HCT116 (cell line): Measurements from ENCODE around the gene TRIM41. TPM values are rescaled to one million over a fixed set of nuclear protein-coding genes. Genes with fewer than 3 reads are reported as not detected.
"Not testable (repeated sequence)": the region's sequence is repeated elsewhere in the genome, so short reads cannot be mapped to it uniquely, and the experiment has no call there.

Source experiments
- ATAC-seq: fragments of 200-7000 bp; cut with Tn5 transposase; 2 replicates; pipeline ENCODE4 v1.9.1; 2020; ENCODE audit warnings: mild to moderate bottlenecking, moderate library complexity
- BruUV-seq: library from RNA; stranded (reverse); fragments of 400-500 nt; replicated peaks from 2 replicates; lab custom pipeline; 2021; lab: Mats Ljungman, UMichigan
- CTCF ChIA-PET: fragments of 300-600 bp; sonication (Branson Sonifier 250); formaldehyde crosslinking; loops from one replicate; lab custom pipeline; 2021; ENCODE audit warnings: antibody characterized with exemption; lab: Charles Lee
- POLR2A ChIA-PET: fragments of 300-600, 350-600 bp; sonication (Branson Sonifier 250); formaldehyde crosslinking; loops from one replicate; lab custom pipeline; 2021; ENCODE audit warnings: antibody characterized with exemption; lab: Charles Lee
- RAD21 ChIA-PET, 2 experiments: fragments of 300-600 bp; sonication (Branson Sonifier 250); formaldehyde crosslinking; loops; one replicate each; lab custom pipeline; 2023; ENCODE audit warnings: low total read pairs in 2 of 2; ENCODE audit not compliant: uncharacterized antibody in 2 of 2, unreplicated experiment in 2 of 2, low non-redundant PET in 1 of 2; lab: Charles Lee
- DNase-seq: peaks from one replicate; pipeline ENCODE4 v3.0.0-alpha.2; 2010; ENCODE audit warnings: low read depth, low spot score
- H2AFZ ChIP-seq: fragments of 200-600 bp; shearing (Covaris generic), sonication (generic); 2 replicates; pipeline ENCODE4 v1.6.1; 2017; ENCODE audit warnings: low read depth, mixed run types, mixed read lengths, antibody characterized with exemption, low read length; ENCODE audit not compliant: poor library complexity, severe bottlenecking
- H3K27ac ChIP-seq: 2 replicates; pipeline ENCODE4 v1.5.1; 2012; ENCODE audit warnings: low read depth, low read length
- H3K27me3 ChIP-seq: fragments of 200-600 bp; sonication (generic); 2 replicates; pipeline ENCODE4 v1.6.1; 2016; ENCODE audit warnings: mixed run types, low read length, mixed read lengths; ENCODE audit not compliant: insufficient read depth
- H3K36me3 ChIP-seq, 2 experiments: fragments of 200-500 bp in 1 of 2; fragments of 200-600 bp in 1 of 2; sonication (Bioruptor generic) in 1 of 2; sonication (generic) in 1 of 2; 2 replicates each; pipeline versions ENCODE4 v1.5.1 to v1.6.1; 2014 to 2016; ENCODE audit warnings: low read length in 2 of 2, inconsistent platforms in 1 of 2, mixed read lengths in 1 of 2, mixed run types in 1 of 2; ENCODE audit not compliant: insufficient read depth in 2 of 2, control insufficient read depth in 1 of 2
- H3K4me1 ChIP-seq, 2 experiments: fragments of 200-600 bp in 1 of 2; sonication (generic) in 1 of 2; 2 replicates each; pipeline versions ENCODE4 v1.5.1 to v1.6.1; 2012 to 2017; ENCODE audit warnings: low read length in 2 of 2, inconsistent platforms in 1 of 2, mild to moderate bottlenecking in 1 of 2, mixed read lengths in 1 of 2, mixed run types in 1 of 2, moderate library complexity in 1 of 2; ENCODE audit not compliant: insufficient read depth in 2 of 2, control insufficient read depth in 1 of 2
- H3K4me2 ChIP-seq: fragments of 200-600 bp; sonication (generic); 2 replicates; pipeline ENCODE4 v1.6.1; 2017; ENCODE audit warnings: mixed run types, low read length, mixed read lengths
- H3K4me3 ChIP-seq, 2 experiments: fragments of 200-600 bp in 1 of 2; sonication (generic) in 1 of 2; replicated peaks in 1 of 2; 2 replicates each; pipeline ENCODE4 v1.5.1; 2011 to 2016; ENCODE audit warnings: low read length in 2 of 2, control low read depth in 1 of 2, low read depth in 1 of 2, mild to moderate bottlenecking in 1 of 2, mixed read lengths in 1 of 2, mixed run types in 1 of 2
- H3K79me2 ChIP-seq: fragments of 200-600 bp; sonication (generic); 2 replicates; pipeline ENCODE4 v1.6.1; 2017; ENCODE audit warnings: mild to moderate bottlenecking, mixed run types, low read length, moderate library complexity, mixed read lengths; ENCODE audit not compliant: insufficient read depth
- H3K9ac ChIP-seq: fragments of 200-600 bp; sonication (generic); 2 replicates; pipeline ENCODE4 v1.6.1; 2016; ENCODE audit warnings: low read length, mixed read lengths
- H3K9me2 ChIP-seq: fragments of 200-600 bp; sonication (generic), shearing (Covaris generic); 2 replicates; pipeline ENCODE4 v1.6.1; 2017; ENCODE audit warnings: mixed run types, mild to moderate bottlenecking, moderate library complexity; ENCODE audit not compliant: insufficient read depth
- H3K9me3 ChIP-seq, 2 experiments: fragments of 200-500 bp in 1 of 2; fragments of 200-600 bp in 1 of 2; sonication (Bioruptor generic) in 1 of 2; sonication (generic) in 1 of 2; 2 replicates each; pipeline ENCODE4 v1.6.1; 2014 to 2017; ENCODE audit warnings: low read length in 2 of 2, mixed read lengths in 2 of 2, inconsistent platforms in 1 of 2, low read depth in 1 of 2, mild to moderate bottlenecking in 1 of 2, mixed run types in 1 of 2, moderate library complexity in 1 of 2; ENCODE audit not compliant: control insufficient read depth in 1 of 2, insufficient read depth in 1 of 2
- H4K20me1 ChIP-seq: fragments of 200-600 bp; sonication (generic), shearing (Covaris generic); 2 replicates; pipeline ENCODE4 v1.6.1; 2017; ENCODE audit warnings: mixed run types, mild to moderate bottlenecking, moderate library complexity; ENCODE audit not compliant: insufficient read depth
- CEBPB ChIP-seq: IDR thresholded peaks from 2 replicates; pipeline ENCODE4 v1.6.1; 2012; ENCODE audit warnings: low read depth
- ELF1 ChIP-seq: IDR thresholded peaks from 2 replicates; pipeline ENCODE4 v1.6.1; 2012; ENCODE audit warnings: low read depth, borderline replicate concordance
- EZH2 ChIP-seq: fragments of 200-600 bp; sonication (generic); IDR thresholded peaks from 2 replicates; pipeline ENCODE4 v1.6.1; 2017; ENCODE audit warnings: antibody characterized with exemption, mixed run types
- MAX ChIP-seq: IDR thresholded peaks from 2 replicates; pipeline ENCODE4 v1.6.1; 2012
- POLR2A ChIP-seq: IDR thresholded peaks from 2 replicates; pipeline ENCODE4 v1.7.0; 2011; ENCODE audit warnings: borderline replicate concordance; ENCODE audit not compliant: insufficient read depth, insufficient read length; ENCODE audit errors: extremely low read depth
- POLR2AphosphoS5 ChIP-seq: IDR thresholded peaks from 2 replicates; pipeline ENCODE4 v1.6.1; 2011; ENCODE audit warnings: mild to moderate bottlenecking, low read depth, low read length, moderate library complexity
- RAD21 ChIP-seq: IDR thresholded peaks from 2 replicates; pipeline ENCODE4 v1.6.1; 2012; ENCODE audit warnings: low read depth, mild to moderate bottlenecking
- REST ChIP-seq: IDR thresholded peaks from 2 replicates; pipeline ENCODE4 v1.6.1; 2012; ENCODE audit warnings: low read depth
- SRF ChIP-seq: IDR thresholded peaks from 2 replicates; pipeline ENCODE4 v1.6.1; 2012; ENCODE audit warnings: low read depth
- YY1 ChIP-seq: IDR thresholded peaks from 2 replicates; pipeline ENCODE4 v1.6.1; 2011; ENCODE audit warnings: low read length, low read depth, moderate library complexity, mild to moderate bottlenecking; ENCODE audit not compliant: insufficient replicate concordance; ENCODE audit errors: extremely low read depth
- ZNF274 ChIP-seq: fragments of 200-500 bp; sonication (Bioruptor generic); IDR thresholded peaks from 2 replicates; pipeline ENCODE4 v1.6.1; 2014; ENCODE audit warnings: mild to moderate bottlenecking, low read depth, low read length, inconsistent platforms
- intact Hi-C: fragments of 100-400 bp; cut with micrococcal nuclease; formaldehyde crosslinking; loops from 2 replicates; pipeline ENCODE4 v1.10.0; 2022
- total RNA-seq: library from RNA; stranded (reverse); gene quantifications from one replicate; pipeline ENCODE4 v1.2.1, GENCODE V29; 2021; ENCODE audit not compliant: unreplicated experiment

Gene TRIM41
- total RNA-seq, 1 experiment from 2014 or later = 51.8 TPM

GRCh38 chr5:181267907-181268306 is 44.8 kb downstream of the TRIM41 start:
- POLR2A ChIA-PET, RAD21 ChIA-PET, H3K36me3 ChIP-seq, DNase-seq, intact Hi-C loops, H3K27me3 ChIP-seq, H3K9me2 ChIP-seq, H3K79me2 ChIP-seq, H3K4me2 ChIP-seq, H2AFZ ChIP-seq, H4K20me1 ChIP-seq, H3K9me3 ChIP-seq, H3K4me3 ChIP-seq, ATAC-seq, H3K9ac ChIP-seq, H3K27ac ChIP-seq, H3K4me1 ChIP-seq, CTCF ChIA-PET, BruUV-seq: not testable (repeated sequence)

- intact Hi-C loops = no loop called here
- no peak overlapping the region for H3K4me2 ChIP-seq
- BruUV-seq = no TSS peak
- H3K36me3 ChIP-seq = no peaks in the 10 kb centered on the region
- RAD21 ChIA-PET = no interaction called here
- ATAC-seq = no peak
- H3K9me3 ChIP-seq = no peaks in the 10 kb centered on the region
- POLR2A ChIA-PET = no interaction called here
- H3K4me3 ChIP-seq = no peak overlapping the region
- no peak for DNase-seq
- no peak overlapping the region for H3K9ac ChIP-seq
- no peak for TF ChIP-seq ELF1
- TF ChIP-seq REST = no peak
- no peak for TF ChIP-seq YY1
- TF ChIP-seq MAX = no peak
- no peak for TF ChIP-seq RAD21
- no peak for TF ChIP-seq POLR2AphosphoS5
- no peak for TF ChIP-seq SRF
- no peak for TF ChIP-seq ZNF274
- no peak for TF ChIP-seq POLR2A
- no peak for TF ChIP-seq EZH2
- no peak for TF ChIP-seq CEBPB
- CTCF ChIA-PET = no interaction called here
- H3K9me2 ChIP-seq = no peaks in the 10 kb centered on the region
- H2AFZ ChIP-seq = no peak overlapping the region
- H4K20me1 ChIP-seq = no peaks in the 10 kb centered on the region
- no peak overlapping the region for H3K27ac ChIP-seq
- no peaks in the 10 kb centered on the region for H3K4me1 ChIP-seq
- H3K27me3 ChIP-seq = no peaks in the 10 kb centered on the region
- no peaks in the 10 kb centered on the region for H3K79me2 ChIP-seq
Observed at GRCh38 chr5:181271081-181271480, 48.0 kb downstream of the TRIM41 start.

GRCh38 chr5:181273433-181273744 is 50.3 kb downstream of the TRIM41 start:
- H3K4me3 ChIP-seq, H3K27ac ChIP-seq, CTCF ChIA-PET, H3K9ac ChIP-seq, H4K20me1 ChIP-seq, H2AFZ ChIP-seq, DNase-seq, H3K9me2 ChIP-seq, H3K4me2 ChIP-seq, ATAC-seq, H3K36me3 ChIP-seq, BruUV-seq, H3K27me3 ChIP-seq, intact Hi-C loops, H3K9me3 ChIP-seq, H3K4me1 ChIP-seq, RAD21 ChIA-PET, H3K79me2 ChIP-seq: not testable (repeated sequence)
- POLR2A ChIA-PET = interaction anchor here (0.6 kb wide), 1 partner anchor 44 kb away, joined by 5 read pairs; no protein-coding TSS in a partner anchor
